Activated naive CD8-positive, alpha-beta T cell (primary cell): ENCODE measurements around the gene CMYA5.

Experiments
- H3K27ac Mint-ChIP-seq: one replicate; pipeline ENCODE4 v1.8.0; 2021; ENCODE audit warnings: mixed read lengths
- H3K27me3 Mint-ChIP-seq: one replicate; pipeline ENCODE4 v1.8.0; 2021; ENCODE audit warnings: mixed read lengths
- H3K36me3 Mint-ChIP-seq: one replicate; pipeline ENCODE4 v1.8.0; 2021; ENCODE audit warnings: mixed read lengths
- H3K4me1 Mint-ChIP-seq: one replicate; pipeline ENCODE4 v1.8.0; 2021; ENCODE audit warnings: low read depth, mixed read lengths
- H3K4me3 Mint-ChIP-seq: one replicate; pipeline ENCODE4 v1.8.0; 2021; ENCODE audit warnings: mild to moderate bottlenecking, mixed read lengths
- H3K9me3 Mint-ChIP-seq: one replicate; pipeline ENCODE4 v1.8.0; 2021; ENCODE audit warnings: low read depth, mixed read lengths

CMYA5 gene

DNA sequence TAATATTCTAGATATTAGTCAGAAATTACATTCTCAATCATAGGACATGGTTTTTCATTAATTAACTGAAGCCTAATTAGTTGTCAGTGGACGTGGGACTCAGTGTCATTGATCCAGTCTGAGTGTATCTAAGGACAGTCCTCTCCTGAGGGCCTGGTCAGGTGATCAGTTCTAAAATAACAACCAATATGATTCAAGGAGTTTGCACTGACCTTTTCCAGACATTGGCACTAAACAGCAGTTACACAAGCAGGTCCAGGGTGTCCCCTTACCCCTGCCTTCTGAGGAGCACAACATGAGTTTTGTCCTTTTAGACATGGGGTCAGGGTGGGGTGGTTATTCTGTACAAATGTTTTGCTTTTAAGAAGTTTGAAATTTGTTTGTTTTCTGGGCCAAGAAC, 97.8 kb downstream of the CMYA5 start:
- Mint-ChIP-seq H3K36me3 (peaks cover 8% of the 10 kb centered on the region), H3K9me3 (no peaks in the 10 kb centered on the region), H3K27ac (no peak overlapping the region), H3K27me3 (peaks cover 7% of the 10 kb centered on the region), H3K4me1 (no peaks in the 10 kb centered on the region), H3K4me3 (no peak overlapping the region)

DNA sequence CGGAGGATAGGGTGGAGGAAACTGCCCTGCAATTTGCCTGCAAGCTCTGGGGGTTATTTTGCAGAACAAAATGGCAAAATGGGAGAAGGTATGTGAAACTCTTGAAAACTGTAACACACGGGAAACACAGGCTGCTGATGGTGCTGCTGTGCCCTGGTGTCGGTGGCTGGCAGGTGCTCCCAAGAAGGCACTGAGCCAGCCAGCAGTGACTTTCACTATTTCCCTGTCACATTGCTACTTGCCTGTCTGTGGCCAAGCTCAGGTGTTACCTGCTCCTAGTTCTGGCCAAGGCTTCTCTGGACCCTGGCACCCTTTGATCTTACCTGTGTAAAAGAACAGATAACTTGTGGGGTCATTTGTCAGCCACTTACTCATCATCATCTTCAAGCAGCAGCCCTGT, 102.2 kb downstream of the CMYA5 start:
- Mint-ChIP-seq H3K27ac (no peak overlapping the region), H3K9me3 (no peaks in the 10 kb centered on the region), H3K4me3 (no peak overlapping the region), H3K36me3 (peaks cover 8% of the 10 kb centered on the region), H3K27me3 (peaks cover 7% of the 10 kb centered on the region), H3K4me1 (no peaks in the 10 kb centered on the region)

DNA sequence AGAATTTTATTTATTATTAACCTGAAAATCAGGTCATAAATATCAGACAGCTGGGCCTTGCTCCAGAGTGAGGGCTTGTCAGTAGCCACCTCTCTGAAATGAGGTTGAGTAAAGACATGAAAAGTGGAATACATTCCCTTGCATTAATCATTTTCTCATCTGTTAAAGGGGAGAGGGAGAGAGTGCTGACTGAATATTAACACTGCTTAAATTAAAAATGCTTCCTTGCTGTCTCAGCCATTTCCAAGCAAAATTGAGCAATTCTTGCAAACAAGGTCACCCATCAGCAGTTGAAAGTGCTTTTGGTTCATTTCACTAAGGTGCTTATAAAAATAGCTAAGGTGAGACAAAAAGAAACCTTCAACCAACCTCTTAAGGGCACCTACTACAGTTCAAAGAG, 102.8 kb downstream of the CMYA5 start:
- Mint-ChIP-seq H3K27me3 (peaks cover 7% of the 10 kb centered on the region), H3K4me3 (no peak overlapping the region), H3K27ac (no peak overlapping the region), H3K4me1 (no peaks in the 10 kb centered on the region), H3K36me3 (peaks cover 8% of the 10 kb centered on the region), H3K9me3 (no peaks in the 10 kb centered on the region)

DNA sequence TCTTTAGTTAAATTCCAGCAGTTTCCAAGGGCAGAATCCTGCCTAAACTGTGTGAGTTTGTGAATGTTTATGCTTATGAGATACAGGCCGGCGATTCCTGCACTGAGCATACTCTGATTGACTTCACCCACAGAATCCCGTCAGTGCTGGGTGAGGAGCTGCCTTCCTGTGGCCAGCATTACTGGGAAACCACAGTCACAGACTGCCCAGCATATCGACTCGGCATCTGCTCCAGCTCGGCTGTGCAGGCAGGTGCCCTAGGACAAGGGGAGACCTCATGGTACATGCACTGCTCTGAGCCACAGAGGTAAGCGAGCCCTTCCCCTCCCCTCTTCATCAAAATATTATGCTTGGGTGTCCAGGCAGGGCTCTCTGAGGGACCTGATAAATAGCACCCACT, 103.7 kb downstream of the CMYA5 start:
- no peaks in the 10 kb centered on the region for H3K4me1 Mint-ChIP-seq
- H3K9me3 Mint-ChIP-seq, result no peaks in the 10 kb centered on the region
- peaks cover 7% of the 10 kb centered on the region for H3K27me3 Mint-ChIP-seq
- no peak overlapping the region for H3K4me3 Mint-ChIP-seq
- no peak overlapping the region for H3K27ac Mint-ChIP-seq
- peaks cover 8% of the 10 kb centered on the region for H3K36me3 Mint-ChIP-seq

DNA sequence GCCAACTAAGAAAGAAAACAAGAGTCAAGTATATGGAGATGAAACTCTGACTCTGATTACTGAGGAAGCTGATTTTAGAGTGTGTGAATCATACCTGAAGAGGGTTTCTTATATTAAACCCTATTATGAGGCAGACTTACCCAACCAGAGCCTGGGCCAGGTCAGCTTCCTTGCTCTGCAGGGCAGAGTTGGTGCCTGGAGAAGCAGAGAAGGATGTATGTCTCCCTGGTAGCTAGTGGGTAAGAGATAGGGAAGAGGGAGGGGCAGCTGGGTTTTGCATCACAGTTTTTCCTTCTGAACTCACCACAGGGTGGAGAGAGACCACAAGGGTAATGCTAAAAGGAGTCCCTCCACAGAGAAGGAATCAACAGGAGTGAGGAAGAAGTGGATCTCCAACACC, 104.1 kb downstream of the CMYA5 start:
- no peaks in the 10 kb centered on the region for H3K4me1 Mint-ChIP-seq
- peaks cover 7% of the 10 kb centered on the region for H3K27me3 Mint-ChIP-seq
- H3K9me3 Mint-ChIP-seq, result no peaks in the 10 kb centered on the region
- H3K4me3 Mint-ChIP-seq, result no peak overlapping the region
- H3K27ac Mint-ChIP-seq, result no peak overlapping the region
- H3K36me3 Mint-ChIP-seq, result peaks cover 8% of the 10 kb centered on the region

DNA sequence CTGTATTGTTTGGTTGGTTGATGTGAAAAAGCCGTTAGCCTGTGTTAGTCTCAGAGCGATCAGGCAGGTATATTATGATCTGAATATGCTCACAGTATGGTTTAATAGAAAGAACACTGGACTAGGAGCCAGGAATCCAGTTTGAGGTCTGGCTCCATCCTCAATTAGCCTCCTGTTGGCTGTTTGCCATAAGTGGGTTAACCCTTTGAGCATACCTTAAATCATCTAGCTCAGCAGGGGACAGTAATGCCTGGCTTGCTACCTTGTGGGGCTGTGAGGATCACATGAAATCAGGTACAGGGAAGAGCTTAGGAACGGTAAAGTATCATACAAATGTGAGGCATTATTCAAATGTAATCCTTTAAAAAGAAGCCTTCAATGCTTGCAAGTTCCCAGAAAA, 104.7 kb downstream of the CMYA5 start:
- H3K4me3 Mint-ChIP-seq, result no peak overlapping the region
- H3K9me3 Mint-ChIP-seq, result no peaks in the 10 kb centered on the region

DNA sequence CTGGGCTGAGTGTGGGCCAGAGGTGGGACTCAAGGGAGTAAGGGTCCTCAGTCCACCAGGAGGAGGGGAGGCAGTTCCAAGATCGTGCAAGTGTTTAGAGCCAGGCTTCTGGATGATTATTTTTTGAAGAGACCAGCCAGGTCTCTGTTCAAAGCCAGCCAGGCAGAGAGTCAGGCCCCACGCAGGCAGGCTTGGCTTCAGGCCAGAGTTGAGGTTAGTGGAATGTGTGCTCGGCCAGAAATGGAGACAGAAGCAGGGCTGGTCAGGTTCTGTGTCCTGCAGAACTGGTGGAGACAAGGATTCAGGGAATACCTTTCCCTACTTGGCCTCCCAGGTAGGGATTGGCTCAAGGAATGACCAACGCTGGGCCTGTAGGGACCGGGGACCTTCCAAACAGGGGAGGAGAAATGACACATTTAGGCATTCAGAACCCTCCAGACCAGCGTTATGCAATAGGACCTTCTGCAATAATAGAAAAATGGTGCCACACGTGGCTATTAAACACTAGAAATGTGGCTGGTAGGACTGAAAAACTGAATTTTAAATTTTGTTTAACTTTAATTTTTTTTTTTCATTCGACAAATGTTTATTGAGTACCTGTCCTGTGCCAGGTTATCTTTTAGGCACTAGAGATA, 106.2 kb downstream of the CMYA5 start:
- Mint-ChIP-seq H3K27ac (no peak overlapping the region), H3K36me3 (no peaks in the 10 kb centered on the region), H3K4me1 (peaks cover 1% of the 10 kb centered on the region), H3K9me3 (no peaks in the 10 kb centered on the region), H3K27me3 (no peaks in the 10 kb centered on the region), H3K4me3 (no peak overlapping the region)

More for the DNA sequence above, 104.7 kb downstream of the CMYA5 start:
- peaks cover 7% of the 10 kb centered on the region for H3K27me3 Mint-ChIP-seq
- no peaks in the 10 kb centered on the region for H3K4me1 Mint-ChIP-seq
- H3K36me3 Mint-ChIP-seq, result peaks cover 4% of the 10 kb centered on the region
- no peak overlapping the region for H3K27ac Mint-ChIP-seq

DNA sequence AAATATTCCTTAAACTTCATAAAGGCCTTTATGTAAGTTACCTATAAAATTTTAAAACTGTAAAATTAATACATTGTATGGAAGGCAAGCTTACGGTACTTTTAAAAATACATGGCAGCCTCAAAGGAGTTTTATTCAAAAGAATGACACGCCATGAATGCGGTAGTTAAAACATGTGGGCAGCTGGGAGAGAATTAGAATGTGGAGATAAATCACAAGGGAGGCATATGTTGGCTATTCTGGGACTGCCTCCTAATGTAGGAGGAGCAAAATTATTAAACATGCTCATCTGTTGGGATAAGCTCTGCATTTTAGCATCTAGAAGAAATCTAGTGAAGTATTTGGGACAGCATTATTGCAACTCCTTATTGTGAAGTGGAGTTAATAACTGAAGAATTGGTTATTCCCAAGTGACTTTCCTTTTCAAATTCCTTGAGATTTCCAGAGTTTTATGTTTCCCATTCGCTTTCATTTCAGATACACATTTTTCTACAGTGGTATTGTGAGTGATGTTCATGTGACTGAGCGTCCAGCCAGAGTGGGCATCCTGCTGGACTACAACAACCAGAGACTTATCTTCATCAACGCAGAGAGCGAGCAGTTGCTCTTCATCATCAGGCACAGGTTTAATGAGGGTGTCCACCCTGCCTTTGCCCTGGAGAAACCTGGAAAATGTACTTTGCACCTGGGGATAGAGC, 109.4 kb downstream of the CMYA5 start:
- H3K36me3 Mint-ChIP-seq, result no peaks in the 10 kb centered on the region
- H3K4me1 Mint-ChIP-seq, result peaks cover 15% of the 10 kb centered on the region
- H3K4me3 Mint-ChIP-seq, result no peak overlapping the region
- no peak overlapping the region for H3K27ac Mint-ChIP-seq
- H3K27me3 Mint-ChIP-seq, result no peaks in the 10 kb centered on the region
- no peaks in the 10 kb centered on the region for H3K9me3 Mint-ChIP-seq

DNA sequence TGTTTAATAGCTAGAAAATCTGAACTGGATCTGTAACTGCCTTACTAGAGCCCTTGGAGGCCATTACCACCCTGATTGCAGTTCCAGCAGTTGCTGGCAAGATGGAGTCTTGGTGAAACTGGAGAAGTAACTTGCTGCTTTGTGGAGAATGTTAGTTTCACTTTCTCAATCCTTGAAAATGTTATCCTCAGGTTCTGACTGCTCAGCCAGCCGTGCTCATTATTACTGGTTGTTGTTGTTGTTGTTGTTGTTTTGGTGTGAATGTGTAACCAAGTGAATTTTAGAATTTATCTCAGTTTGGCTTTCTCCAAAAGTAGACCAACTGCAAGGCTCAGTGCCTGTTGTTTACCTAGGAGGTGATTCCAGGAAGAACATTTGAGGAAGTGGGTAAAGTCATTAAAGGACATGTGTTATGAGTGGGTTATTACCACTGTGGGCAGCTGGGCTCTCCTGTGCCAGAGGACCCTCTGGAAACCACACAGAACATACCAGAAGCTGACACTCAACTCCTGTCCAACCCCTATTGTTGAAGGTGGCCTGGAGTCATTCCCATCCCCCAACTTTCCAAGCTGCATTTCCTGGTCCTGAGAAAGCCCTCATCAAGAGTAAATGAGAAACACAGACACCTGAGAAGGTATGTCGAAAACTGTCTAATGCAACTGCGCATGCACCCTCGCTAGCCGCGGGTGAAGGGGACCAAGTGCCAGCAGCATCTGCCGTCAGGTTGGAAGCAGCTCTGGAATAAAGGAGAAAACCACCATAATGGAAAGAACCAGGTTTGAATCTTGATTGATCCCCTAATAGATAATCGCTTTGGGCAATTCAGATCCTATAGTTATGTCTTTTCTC, 111.6 kb downstream of the CMYA5 start:
- H3K27me3 Mint-ChIP-seq, result no peaks in the 10 kb centered on the region
- H3K9me3 Mint-ChIP-seq, result no peaks in the 10 kb centered on the region
- H3K4me3 Mint-ChIP-seq, result no peak overlapping the region
- peaks cover 15% of the 10 kb centered on the region for H3K4me1 Mint-ChIP-seq
- H3K27ac Mint-ChIP-seq, result no peak overlapping the region
- no peaks in the 10 kb centered on the region for H3K36me3 Mint-ChIP-seq

DNA sequence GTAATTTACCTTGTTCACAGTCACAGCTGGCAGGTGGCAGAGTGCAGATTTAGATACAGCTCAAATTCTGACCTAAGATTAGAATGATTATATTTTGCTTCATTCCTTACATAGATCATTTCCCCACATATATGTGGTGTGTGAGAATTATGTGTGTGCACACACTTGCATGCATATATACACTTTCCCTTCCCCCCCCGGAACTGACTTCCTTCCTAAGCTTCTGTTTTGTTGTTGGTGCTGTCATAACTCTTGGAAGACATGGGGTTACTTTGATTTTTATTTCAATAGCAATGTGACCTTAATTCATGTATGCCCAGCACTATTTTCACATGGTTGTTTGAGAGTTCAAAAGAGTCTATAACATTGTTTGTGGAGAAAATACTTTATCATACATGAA, 112.8 kb downstream of the CMYA5 start:
- Mint-ChIP-seq H3K27ac (no peak overlapping the region), H3K36me3 (no peaks in the 10 kb centered on the region), H3K4me1 (peaks cover 15% of the 10 kb centered on the region), H3K4me3 (no peak overlapping the region), H3K27me3 (no peaks in the 10 kb centered on the region), H3K9me3 (no peaks in the 10 kb centered on the region)

DNA sequence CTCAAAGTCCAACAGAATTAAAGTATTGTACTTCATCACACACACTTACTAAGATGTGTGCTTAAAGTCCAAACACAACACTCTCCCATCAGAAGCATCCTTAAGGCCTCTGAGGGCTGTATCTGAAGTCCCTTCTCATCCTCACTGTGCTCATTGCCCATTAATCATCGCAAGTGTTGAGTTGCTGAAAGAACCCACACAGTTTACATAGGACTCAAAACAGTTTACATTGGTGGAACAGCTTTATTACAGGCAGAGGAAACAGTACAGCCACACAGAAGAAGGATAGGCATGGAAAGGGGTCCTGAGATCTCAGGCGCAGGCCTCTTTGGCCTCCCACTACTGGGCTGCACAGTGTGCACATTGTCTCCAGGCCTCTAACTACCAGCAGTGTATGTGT, 113.4 kb downstream of the CMYA5 start:
- no peaks in the 10 kb centered on the region for H3K36me3 Mint-ChIP-seq
- no peaks in the 10 kb centered on the region for H3K27me3 Mint-ChIP-seq
- no peaks in the 10 kb centered on the region for H3K9me3 Mint-ChIP-seq
- H3K4me1 Mint-ChIP-seq, result peaks cover 15% of the 10 kb centered on the region
- H3K4me3 Mint-ChIP-seq, result no peak overlapping the region
- H3K27ac Mint-ChIP-seq, result no peak overlapping the region

DNA sequence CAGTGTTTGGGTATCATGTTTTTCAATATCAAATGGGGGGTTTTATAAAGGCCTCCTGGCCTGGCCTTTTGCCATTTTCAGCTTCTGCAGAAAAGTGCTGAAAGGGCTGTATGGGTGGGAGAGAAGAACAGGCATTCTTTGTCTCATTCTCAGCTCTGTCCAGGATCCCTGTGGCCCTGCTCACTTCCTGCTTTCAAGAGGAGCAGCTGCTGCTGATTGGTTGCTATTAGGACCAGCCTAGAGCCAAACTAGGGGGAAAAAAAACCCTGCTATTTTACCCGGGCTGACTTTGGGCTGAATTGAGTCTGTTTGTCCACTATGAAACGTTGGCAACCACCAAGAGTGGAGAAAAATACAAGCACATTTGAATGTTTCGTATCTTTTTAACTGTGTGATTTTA, 117.1 kb downstream of the CMYA5 start:
- H3K36me3 Mint-ChIP-seq, result no peaks in the 10 kb centered on the region
- no peaks in the 10 kb centered on the region for H3K27me3 Mint-ChIP-seq
- no peak overlapping the region for H3K4me3 Mint-ChIP-seq
- no peak overlapping the region for H3K27ac Mint-ChIP-seq
- peaks cover 10% of the 10 kb centered on the region for H3K4me1 Mint-ChIP-seq
- no peaks in the 10 kb centered on the region for H3K9me3 Mint-ChIP-seq

DNA sequence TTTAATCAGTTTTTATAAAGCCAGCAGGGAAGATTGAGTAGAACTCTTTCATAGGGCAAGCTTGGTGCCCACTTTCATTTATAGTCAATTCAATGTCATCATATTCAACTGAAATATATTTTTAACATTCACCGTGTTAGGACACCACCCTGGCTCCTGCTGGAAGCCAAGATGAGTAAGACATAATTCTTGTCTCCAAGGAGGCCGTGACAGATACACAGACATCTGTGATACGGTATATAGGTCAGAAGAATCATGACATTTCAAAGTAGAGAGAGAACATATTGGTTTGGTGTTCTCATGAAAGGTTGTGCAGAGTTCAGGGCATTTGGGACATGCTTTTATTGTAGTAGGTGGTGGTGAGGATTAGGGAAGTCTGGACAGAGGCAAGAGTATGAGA, 120.1 kb downstream of the CMYA5 start:
- H3K36me3 Mint-ChIP-seq, result no peaks in the 10 kb centered on the region
- H3K9me3 Mint-ChIP-seq, result no peaks in the 10 kb centered on the region
- H3K4me1 Mint-ChIP-seq, result no peaks in the 10 kb centered on the region
- H3K4me3 Mint-ChIP-seq, result no peak overlapping the region
- no peak overlapping the region for H3K27ac Mint-ChIP-seq
- H3K27me3 Mint-ChIP-seq, result no peaks in the 10 kb centered on the region

DNA sequence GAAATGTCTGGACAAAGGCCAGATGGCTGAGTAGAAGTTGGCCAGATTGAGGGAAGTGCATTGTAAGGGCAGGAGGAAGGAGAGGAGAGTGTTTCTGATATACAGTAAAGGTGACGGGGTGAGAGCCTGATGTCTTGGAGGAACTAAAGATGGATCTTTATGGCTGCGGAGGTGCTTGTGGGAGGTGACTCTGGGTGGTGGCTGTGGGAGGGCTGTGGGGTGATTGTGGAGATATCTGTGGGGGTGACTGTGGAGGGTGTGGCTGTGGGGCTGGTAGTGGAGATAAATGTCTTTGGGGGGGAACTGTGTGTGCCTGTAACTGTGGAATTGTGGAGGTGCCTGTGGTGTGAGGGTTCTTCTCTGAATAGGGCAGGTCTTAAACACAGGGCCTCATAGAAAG, 121.4 kb downstream of the CMYA5 start:
- Mint-ChIP-seq H3K27me3 (no peaks in the 10 kb centered on the region), H3K36me3 (no peaks in the 10 kb centered on the region), H3K27ac (no peak overlapping the region), H3K4me1 (no peaks in the 10 kb centered on the region), H3K9me3 (no peaks in the 10 kb centered on the region), H3K4me3 (no peak overlapping the region)

DNA sequence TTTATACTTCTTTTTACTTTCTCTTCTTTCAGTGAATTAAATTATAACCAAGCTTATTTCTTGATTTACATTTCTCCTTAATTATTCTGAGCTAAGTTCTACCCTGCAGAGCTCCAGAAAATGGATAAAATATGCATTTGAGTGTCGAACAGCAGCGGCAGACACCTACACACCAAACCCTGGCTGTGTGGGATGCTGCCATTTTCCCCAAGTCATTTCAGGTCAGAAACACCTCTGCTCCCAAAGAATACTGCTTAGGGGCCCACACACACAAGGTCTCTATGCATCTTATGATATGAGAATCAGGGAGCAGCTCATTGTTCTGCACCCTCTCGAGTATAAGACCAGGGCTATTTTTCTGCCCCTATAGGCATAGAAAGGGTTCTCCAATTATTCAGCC, 122.3 kb downstream of the CMYA5 start:
- H3K27ac Mint-ChIP-seq, result no peak overlapping the region
- H3K27me3 Mint-ChIP-seq, result no peaks in the 10 kb centered on the region
- H3K36me3 Mint-ChIP-seq, result no peaks in the 10 kb centered on the region
- H3K9me3 Mint-ChIP-seq, result no peaks in the 10 kb centered on the region
- H3K4me1 Mint-ChIP-seq, result no peaks in the 10 kb centered on the region
- H3K4me3 Mint-ChIP-seq, result no peak overlapping the region
